GM21447 (cell line): ENCODE results near the gene SLC9A3.
"Not testable (repeated sequence)": the region's sequence is repeated elsewhere in the genome, so short reads cannot be mapped to it uniquely, and the experiment has no call there.

Experiments
- ATAC-seq: cut with Tn5 transposase; IDR thresholded peaks from one replicate; pipeline ENCODE4 v1.9.1; 2021; ENCODE audit not compliant: unreplicated experiment

Gene SLC9A3

DNA sequence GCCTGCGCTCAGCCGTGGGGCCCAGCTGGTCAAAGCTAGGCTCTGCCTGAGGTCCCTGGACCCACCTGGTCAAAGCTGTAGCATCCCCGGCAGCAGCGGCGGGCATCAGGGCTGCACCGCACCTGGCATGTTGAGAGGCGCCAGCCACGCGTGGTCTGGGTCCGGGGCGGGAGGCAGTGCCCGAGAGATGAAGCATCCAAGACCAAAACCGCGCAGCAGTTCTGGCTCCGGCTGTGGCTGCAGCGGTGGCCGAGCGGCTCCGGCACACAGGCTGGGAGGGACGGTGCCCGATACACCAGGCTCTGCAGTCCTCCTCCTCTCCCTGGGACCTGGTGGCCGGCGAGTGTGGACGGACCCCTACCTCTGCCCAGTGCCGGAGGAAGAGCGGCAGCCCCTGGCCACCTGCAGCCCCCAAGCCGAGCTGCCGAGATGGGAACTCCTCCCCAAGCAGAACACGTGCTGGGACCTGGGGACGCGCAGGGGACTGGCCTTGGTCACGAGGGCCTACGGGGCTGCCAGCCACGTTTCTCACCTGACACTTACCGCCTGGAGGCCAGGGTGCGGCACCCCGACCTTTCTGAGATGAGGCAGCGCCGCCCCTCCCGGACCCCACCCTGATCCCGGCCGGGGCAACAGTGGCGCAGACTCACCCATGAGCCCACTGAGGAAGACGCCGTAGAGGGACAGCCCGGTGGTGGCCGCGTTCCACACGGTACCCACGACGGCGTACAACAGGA, 33.0 kb downstream of the SLC9A3 start:
- ATAC-seq = no peak

DNA sequence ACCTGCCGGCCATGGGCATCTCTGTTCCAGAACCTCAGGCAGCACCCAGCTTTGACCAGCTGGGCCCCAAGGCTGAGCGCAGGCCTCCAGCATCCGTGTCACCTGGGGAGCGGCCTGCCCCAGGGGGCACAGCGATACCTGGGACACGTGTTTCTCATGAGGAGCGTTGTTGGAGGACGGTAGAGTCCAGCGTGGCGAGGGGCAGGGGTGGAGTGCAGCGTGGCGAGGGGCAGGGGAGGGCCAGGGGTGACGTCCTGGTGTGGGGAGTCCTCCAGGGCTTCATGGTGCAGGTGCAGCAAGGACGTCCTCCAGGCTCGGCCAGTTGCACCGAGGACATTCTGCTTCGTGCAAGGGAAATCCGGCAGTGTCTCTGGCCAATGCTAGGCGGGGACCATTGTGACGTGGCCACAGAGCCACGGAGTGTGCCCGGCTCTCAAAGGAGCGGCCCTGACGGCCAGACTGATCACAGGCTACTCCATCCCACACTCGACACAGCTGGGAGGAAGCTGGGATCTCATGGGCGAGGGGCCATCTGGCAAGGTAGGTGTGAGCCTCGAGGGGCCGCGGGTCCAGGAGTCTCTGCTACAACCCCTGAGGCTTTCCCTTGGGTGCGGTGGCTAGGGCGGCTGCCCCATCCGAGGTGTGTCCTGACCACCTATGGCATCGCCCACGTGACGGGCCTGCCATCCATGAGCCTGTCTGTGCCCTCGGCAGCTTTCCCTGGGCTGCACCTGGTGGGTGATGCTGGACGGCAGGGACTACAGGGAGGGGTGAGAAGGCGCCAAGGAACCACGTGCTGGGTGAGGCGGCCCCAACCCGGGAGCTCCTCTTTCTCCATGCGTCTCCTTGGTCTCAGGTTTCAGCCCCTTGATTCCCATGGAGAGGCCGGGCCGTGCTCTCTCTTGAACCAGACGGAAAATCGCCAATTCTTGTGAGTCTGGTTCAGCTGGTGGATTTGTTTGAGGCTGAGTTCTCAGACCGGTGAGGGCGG, 33.8 kb downstream of the SLC9A3 start:
- ATAC-seq = no peak

GRCh38 chr5:489689-490080, 34.6 kb downstream of the SLC9A3 start:
- no peak for ATAC-seq

- ATAC-seq = no peak
Observed at GRCh38 chr5:488744-489688, 35.2 kb downstream of the SLC9A3 start.

- ATAC-seq = no peak
Observed at GRCh38 chr5:488241-488640, 36.0 kb downstream of the SLC9A3 start.

DNA sequence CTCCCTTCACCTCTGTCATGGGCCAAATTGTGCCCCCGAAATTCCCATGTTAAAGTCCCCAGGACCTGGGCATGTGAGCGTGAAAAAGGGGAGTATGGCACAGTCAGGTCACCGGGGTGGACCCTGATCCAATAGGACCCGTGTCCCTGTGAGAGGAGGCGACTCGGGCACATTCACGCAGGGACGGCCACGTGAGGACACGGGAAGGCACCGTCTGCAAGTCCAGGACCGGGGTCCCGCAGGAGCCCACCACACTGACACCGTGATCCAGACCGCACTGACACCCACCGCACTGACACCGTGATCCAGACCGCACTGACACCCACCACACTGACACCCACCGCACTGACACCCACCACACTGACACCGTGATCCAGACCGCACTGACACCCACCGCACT, 37.7 kb downstream of the SLC9A3 start:
- not testable (repeated sequence) for ATAC-seq

- no peak for ATAC-seq
Observed at GRCh38 chr5:485946-486491, 38.2 kb downstream of the SLC9A3 start.

DNA sequence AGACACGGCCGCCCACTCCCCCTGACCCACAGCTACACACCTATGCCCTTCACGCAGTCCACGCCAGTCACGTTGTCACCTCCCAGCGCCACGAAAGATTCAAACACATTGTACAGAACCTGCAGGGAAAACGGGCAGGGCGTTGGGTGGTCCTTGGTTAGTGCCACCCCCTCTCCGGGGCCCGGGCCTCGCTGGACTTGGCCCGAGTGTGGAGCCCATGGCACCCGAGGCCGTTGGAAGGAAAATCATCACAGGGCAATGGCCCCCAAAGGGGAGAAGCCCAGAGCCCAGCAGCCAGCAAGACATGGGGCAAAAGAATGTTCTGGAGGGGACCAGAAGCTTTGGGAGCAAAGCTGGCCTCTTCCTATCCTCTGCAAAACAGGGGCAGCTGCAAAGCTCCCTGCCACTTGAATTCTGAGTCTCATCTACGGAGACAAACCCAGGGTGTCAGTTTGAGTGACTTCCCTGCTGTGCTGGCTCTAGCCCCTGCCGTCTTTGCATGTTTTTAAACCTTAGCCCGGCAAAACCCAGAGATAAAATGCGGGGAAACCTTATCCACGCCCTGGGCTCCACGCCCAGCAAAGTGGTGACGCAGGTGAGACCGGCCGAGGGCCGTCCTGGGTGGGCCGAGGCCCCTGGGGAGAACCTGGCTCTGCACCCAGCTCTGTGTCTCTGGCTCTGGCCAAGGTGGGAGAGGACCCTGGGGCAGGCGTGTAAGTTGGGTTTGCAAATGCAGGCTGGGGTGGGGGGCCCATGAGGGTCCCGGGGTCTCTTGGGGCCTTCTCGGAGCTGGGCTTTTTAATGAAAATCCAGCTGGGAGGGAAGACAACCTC, 38.9 kb downstream of the SLC9A3 start:
- no peak for ATAC-seq

DNA sequence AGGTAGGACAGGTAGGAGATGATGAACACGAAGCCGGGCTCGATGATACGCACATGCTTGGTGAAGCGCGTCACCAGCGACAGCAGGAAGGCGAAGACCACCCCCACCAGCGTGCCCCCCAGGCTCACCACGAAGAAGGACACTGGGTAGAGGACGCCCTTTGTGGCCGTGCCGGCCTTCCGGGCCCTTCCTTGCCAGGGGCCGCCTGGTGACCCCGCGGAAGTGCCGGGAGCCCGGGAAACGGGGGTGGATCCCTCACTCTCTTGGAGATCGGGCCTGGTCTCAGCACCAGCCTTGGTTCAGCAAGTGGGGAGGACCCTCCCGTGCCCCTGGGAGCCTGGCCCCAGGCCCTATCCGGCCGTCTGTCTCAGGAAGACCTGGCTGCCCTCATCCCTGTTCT, 39.7 kb downstream of the SLC9A3 start:
- ATAC-seq = no peak

DNA sequence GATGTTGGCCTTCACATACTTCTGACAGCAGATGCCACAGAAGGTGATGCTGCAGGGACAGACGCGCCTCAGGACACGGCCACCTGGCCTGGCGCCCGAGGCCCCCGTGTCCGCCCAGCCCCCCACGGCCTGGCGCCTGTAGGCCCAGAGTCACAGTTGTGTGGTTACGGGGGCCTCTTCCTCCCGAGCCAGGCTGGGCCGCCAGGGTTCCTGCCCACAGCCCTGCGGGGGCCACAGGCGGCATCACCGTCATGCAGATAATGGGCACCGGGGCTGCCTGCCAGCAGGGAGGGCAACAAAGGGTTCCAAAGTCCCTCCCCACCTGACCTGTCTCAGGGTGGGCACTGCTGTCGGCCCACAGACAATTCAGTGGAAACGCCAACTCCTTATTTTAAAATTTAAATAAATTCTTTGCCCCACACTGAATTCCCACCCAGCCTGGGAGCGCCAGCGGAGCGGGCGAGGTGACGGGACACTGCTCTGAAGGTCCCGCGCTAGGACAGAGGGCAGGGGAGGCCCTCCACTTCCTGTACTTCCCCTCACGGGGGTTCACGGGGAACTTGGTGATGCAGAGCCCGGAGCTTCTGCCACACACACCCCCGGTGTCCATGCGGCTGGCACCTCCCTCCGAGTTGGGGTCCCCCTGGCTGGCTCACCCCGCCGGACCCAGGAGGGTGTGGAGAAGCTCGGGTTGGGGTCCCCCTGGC, 40.7 kb downstream of the SLC9A3 start:
- no peak for ATAC-seq

DNA sequence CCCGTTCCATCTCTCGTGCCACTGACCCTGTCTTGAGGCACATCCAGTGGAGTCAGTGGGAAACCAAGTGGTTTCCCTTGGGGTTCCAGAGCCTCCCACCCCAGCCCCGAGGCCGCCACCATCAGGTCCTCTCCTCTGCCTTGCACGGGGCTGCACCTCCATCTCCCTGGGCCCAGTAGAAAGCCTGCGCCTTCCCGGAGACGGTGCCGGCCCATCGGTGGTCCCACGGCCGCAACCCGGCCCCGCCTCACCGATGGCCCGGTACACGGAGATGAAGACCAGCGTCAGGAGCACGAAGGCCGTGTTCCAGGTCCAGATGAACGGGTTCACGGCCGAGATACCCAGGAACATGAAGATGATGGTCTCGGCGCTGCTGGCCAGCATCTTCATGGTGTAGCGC, 41.2 kb downstream of the SLC9A3 start:
- ATAC-seq = no peak

DNA sequence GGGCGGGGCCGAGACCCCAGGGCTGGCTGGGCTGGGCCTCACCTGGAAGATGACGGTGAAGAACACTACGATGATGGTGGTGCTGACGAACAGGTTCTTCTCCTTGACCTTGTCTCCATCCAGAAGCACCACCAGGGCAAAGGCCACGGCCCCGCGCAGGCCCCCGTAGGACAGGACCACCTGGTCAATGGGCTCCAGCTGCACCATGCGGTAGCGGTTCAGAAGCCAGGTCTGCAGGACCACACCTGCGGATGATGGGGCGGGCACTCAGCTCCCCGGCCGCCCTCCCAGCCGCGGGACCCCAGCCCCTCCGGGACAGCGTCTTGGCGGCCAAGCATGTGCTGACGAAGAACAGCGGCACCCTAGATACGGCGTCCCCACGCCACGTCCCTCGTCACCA, 41.7 kb downstream of the SLC9A3 start:
- no peak for ATAC-seq

DNA sequence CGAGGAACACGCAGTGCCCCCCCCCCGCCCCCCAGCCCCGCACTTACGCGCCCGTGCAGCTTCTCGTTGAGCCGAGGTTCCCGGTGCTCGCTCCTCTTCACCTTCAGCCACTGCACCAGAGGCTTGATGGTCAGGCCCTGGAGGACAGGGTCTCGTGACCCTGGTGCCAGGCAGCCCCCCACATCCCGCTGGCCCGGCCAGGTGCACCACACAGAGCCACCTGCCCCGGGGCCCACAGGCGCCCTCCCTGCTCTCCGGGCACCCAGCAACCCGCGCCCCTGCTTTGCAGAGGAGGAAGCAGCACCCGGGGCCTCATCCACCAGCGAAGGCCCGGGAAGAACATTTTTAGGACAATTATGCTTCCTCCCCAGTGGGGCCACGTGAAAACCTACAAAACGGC, 42.2 kb downstream of the SLC9A3 start:
- no peak for ATAC-seq

GRCh38 chr5:481347-481746, 42.9 kb downstream of the SLC9A3 start:
- no peak for ATAC-seq

- ATAC-seq = no peak
Observed at GRCh38 chr5:479566-480319, 44.5 kb downstream of the SLC9A3 start.

GRCh38 chr5:478982-479535, 45.2 kb downstream of the SLC9A3 start:
- no peak for ATAC-seq

GRCh38 chr5:478369-478981, 45.8 kb downstream of the SLC9A3 start:
- no peak for ATAC-seq

DNA sequence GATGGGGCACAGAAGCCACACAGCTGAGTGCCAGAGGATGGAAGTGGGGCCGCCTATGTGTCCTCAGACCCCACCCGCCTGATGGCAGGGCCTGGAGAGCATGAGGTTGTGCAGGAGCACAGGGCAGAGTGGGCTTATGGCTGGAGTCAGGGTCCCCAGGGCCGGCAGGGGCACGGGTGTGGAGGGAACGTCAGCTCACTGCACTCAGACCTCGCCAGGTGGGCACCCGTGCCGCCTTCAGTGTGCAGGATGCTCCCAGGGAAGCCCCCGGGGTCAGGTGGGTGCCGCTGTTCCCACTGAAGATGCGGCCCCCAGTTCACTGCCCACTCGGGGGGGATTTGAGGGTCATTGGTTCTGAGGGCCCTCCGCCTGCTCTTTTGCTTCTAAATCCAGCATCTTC, 46.4 kb downstream of the SLC9A3 start:
- ATAC-seq = no peak
